Measurements from ENCODE around the gene TOR3A.

Gene TOR3A

GRCh38 chr1:179080866-179081686 lies 794 bp upstream of the TOR3A start:
- Histone ChIP-seq H3K9me3 (no peaks in the 10 kb centered on the region), H3K4me1 (peaks cover 0 to 25% (median 18%) of the 10 kb centered on the region in 4 donors), H3K4me3 (peak overlapping the region; percentile 63 to 71), H3K27me3 (no peaks in the 10 kb centered on the region), H3K36me3 (peaks cover 0 to 27% (median 7%) of the 10 kb centered on the region in 3 donors), H3K27ac (peak overlapping the region; percentile 77 to 82)
- TF ChIP-seq CTCF (IDR thresholded peaks at IDR 0.05), result no peak
- intact Hi-C loops (cut with DNase I; ENCODE audit: low total_unique reads), result loop anchor here (2.0 to 5.0 kb wide), 4 partner anchors 54 to 286 kb away; partner anchors contain the start of genes FAM20B and SOAT1
- DNase-seq, result no peak

- peaks cover 0 to 27% (median 9%) of the 10 kb centered on the region in 3 donors for H3K36me3 ChIP-seq
- DNase-seq, result no peak
- no peak for TF ChIP-seq CTCF (IDR thresholded peaks at IDR 0.05)
- intact Hi-C loops (cut with DNase I; ENCODE audit: low total_unique reads), result loop anchor here (5.0 kb wide), 1 partner anchor 55 kb away; the partner anchor contains the start of gene FAM20B
- H3K9me3 ChIP-seq, result no peaks in the 10 kb centered on the region
- no peaks in the 10 kb centered on the region for H3K27me3 ChIP-seq
- peaks cover 0 to 25% (median 18%) of the 10 kb centered on the region in 4 donors for H3K4me1 ChIP-seq
- H3K27ac ChIP-seq, result peak overlapping the region; percentile 77 to 82
- peak overlapping the region; percentile 63 to 71 for H3K4me3 ChIP-seq
These were observed 596 bp downstream of the TOR3A start for GRCh38 chr1:179082333-179082998.

DNA sequence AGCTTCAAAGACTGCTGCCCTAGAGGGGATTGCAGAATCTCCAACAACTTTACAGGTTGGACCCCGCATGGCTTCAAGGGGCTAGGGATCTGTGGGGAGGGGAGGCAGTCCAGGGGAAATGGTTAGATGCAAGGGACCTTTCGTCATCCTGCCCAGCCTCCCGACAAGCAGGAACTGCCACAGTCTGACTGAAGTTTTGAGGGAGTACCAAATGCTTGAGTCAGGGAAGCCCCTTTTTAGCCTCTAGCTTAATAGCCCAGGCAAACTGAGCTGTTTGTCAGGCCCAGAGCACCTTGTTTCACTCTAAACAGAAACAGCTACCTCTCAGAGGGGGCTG lies 1.1 kb downstream of the TOR3A start:
- intact Hi-C loops (cut with DNase I; ENCODE audit: low total_unique reads), result loop anchor here (5.0 kb wide), 1 partner anchor 56 kb away; the partner anchor contains the start of gene FAM20B

DNA sequence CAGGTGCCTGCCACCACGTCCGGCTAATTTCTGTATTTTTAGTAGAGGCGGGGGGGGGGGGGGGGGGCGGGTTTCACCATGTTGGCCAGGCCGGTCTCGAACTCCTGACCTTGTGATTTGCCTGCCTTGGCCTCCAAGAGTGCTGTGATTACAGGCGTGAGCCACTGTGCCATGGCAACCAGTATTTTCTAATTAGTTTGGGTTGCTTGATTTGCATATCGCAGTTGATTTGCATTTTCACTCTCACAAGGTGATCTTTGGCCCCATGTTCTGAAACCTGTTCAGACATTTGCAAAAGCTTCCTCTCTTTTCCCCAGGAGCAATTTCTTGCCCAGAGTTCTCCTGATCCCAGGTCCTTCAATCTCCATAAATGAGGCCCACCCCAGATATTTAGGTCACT lies 1.7 kb downstream of the TOR3A start:
- no peak for DNase-seq
- no peaks in the 10 kb centered on the region for H3K27me3 ChIP-seq
- intact Hi-C loops (cut with DNase I; ENCODE audit: low total_unique reads), result loop anchor here (5.0 kb wide), 1 partner anchor 56 kb away; the partner anchor contains the start of gene FAM20B

More for the DNA sequence above, 1.1 kb downstream of the TOR3A start:
- no peaks in the 10 kb centered on the region for H3K9me3 ChIP-seq
- H3K4me3 ChIP-seq, result peak overlapping the region; percentile 63 to 71
- peak overlapping the region; percentile 77 to 82 for H3K27ac ChIP-seq
- DNase-seq, result no peak
- no peak for TF ChIP-seq CTCF (IDR thresholded peaks at IDR 0.05)
- peaks cover 0 to 25% (median 18%) of the 10 kb centered on the region in 4 donors for H3K4me1 ChIP-seq
- no peaks in the 10 kb centered on the region for H3K27me3 ChIP-seq
- H3K36me3 ChIP-seq, result peaks cover under 1 to 32% (median 11%) of the 10 kb centered on the region in 3 donors

More for the DNA sequence above, 1.7 kb downstream of the TOR3A start:
- H3K4me1 ChIP-seq, result peaks cover 0 to 25% (median 18%) of the 10 kb centered on the region in 4 donors
- H3K36me3 ChIP-seq, result peaks cover 4 to 37% (median 16%) of the 10 kb centered on the region in 3 donors
- TF ChIP-seq CTCF (IDR thresholded peaks at IDR 0.05), result no peak
- no peaks in the 10 kb centered on the region for H3K9me3 ChIP-seq
- peak overlapping the region in 1 of 2 donors; percentile 77 for H3K27ac ChIP-seq
- peak overlapping the region in 1 of 2 donors; percentile 71 for H3K4me3 ChIP-seq

All from tibial artery (tissue), 4 donors.